ENCODE results near the gene PCNX2.

GRCh38 chr1:233163696-233164095, 131.8 kb downstream of the PCNX2 start:
- no peak for TF ChIP-seq SIN3A (IDR thresholded peaks at IDR 0.05; ENCODE audit: borderline replicate concordance, insufficient read depth, low read length)
- TF ChIP-seq, protein P1, sequence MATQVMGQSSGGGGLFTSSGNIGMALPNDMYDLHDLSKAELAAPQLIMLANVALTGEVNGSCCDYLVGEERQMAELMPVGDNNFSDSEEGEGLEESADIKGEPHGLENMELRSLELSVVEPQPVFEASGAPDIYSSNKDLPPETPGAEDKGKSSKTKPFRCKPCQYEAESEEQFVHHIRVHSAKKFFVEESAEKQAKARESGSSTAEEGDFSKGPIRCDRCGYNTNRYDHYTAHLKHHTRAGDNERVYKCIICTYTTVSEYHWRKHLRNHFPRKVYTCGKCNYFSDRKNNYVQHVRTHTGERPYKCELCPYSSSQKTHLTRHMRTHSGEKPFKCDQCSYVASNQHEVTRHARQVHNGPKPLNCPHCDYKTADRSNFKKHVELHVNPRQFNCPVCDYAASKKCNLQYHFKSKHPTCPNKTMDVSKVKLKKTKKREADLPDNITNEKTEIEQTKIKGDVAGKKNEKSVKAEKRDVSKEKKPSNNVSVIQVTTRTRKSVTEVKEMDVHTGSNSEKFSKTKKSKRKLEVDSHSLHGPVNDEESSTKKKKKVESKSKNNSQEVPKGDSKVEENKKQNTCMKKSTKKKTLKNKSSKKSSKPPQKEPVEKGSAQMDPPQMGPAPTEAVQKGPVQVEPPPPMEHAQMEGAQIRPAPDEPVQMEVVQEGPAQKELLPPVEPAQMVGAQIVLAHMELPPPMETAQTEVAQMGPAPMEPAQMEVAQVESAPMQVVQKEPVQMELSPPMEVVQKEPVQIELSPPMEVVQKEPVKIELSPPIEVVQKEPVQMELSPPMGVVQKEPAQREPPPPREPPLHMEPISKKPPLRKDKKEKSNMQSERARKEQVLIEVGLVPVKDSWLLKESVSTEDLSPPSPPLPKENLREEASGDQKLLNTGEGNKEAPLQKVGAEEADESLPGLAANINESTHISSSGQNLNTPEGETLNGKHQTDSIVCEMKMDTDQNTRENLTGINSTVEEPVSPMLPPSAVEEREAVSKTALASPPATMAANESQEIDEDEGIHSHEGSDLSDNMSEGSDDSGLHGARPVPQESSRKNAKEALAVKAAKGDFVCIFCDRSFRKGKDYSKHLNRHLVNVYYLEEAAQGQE (IDR thresholded peaks at IDR 0.05; ENCODE audit: insufficient read depth in 1 of 2, low read depth in 2 of 2, low read length in 2 of 2) = no peak

All from PFSK-1 (cell line).